ENCODE measurements around the gene CXXC4. TPM values are rescaled to one million over a fixed set of nuclear protein-coding genes. Genes with fewer than 3 reads are reported as not detected.

Gene CXXC4
- total RNA-seq, 2 donors from 2014 or later = 1.2 to 7.0 TPM

DNA sequence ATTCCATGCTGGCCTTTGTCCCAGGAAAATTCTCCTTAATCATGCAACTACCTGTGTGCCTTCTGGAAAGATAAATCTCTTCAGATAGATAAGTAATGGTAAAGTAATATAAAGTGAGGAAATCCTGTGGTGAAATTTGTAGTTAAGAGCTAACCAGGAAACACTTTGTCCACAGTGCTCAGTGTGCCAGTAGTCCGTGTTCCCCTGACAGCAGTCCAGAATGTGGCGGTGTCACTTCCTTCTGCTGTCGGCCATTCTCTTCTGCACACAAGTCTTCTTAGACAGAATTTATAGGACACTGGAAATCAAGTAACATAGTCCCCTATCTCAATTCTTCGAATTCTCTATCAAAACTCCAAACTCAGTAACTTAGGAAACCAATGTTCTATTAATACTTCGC, 5.7 kb upstream of the CXXC4 start:
- no peak for DNase-seq (ENCODE audit: low spot score)
- TF ChIP-seq, protein P1, sequence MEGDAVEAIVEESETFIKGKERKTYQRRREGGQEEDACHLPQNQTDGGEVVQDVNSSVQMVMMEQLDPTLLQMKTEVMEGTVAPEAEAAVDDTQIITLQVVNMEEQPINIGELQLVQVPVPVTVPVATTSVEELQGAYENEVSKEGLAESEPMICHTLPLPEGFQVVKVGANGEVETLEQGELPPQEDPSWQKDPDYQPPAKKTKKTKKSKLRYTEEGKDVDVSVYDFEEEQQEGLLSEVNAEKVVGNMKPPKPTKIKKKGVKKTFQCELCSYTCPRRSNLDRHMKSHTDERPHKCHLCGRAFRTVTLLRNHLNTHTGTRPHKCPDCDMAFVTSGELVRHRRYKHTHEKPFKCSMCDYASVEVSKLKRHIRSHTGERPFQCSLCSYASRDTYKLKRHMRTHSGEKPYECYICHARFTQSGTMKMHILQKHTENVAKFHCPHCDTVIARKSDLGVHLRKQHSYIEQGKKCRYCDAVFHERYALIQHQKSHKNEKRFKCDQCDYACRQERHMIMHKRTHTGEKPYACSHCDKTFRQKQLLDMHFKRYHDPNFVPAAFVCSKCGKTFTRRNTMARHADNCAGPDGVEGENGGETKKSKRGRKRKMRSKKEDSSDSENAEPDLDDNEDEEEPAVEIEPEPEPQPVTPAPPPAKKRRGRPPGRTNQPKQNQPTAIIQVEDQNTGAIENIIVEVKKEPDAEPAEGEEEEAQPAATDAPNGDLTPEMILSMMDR (IDR thresholded peaks at IDR 0.05) = no peak
- no peak for TF ChIP-seq POLR2A (IDR thresholded peaks at IDR 0.05)
- TF ChIP-seq POLR2AphosphoS5 (IDR thresholded peaks at IDR 0.05) = no peak
- Histone ChIP-seq H3K27ac (no peak overlapping the region), H3K4me1 (replicated peaks) (no peaks in the 10 kb centered on the region), H3K36me3 (no peaks in the 10 kb centered on the region), H3K9me3 (no peaks in the 10 kb centered on the region), H3K27me3 (replicated peaks; ENCODE audit: insufficient read depth) (no peaks in the 10 kb centered on the region), H3K4me3 (no peak overlapping the region)
- intact Hi-C loops (cut with DNase I) = no loop called here
- 74% methylated on average over 5 of the region's 5 CpGs for WGBS

DNA sequence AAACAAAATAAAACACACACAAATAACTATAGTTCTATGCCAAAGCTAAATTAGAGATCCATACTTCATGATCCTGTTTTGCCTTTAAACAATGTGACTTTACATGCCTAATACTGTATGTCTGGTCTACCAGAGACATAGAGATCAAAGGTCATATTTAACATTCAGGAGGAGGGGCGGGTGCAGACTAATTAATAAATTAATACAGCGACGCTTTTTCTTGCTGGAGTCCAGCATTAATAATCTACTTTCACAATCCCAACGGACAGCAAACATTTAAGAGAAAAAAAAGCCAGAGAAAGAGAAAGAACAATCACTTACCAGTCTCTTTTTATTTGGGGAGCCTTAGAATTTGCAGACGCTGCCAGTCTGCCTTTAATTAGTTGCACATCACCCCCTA, 509 bp downstream of the CXXC4 start:
- intact Hi-C loops (cut with DNase I) = no loop called here
- Histone ChIP-seq H3K9me3 (no peaks in the 10 kb centered on the region), H3K4me1 (replicated peaks) (no peaks in the 10 kb centered on the region), H3K27me3 (replicated peaks; ENCODE audit: insufficient read depth) (no peaks in the 10 kb centered on the region), H3K36me3 (no peaks in the 10 kb centered on the region), H3K27ac (peak overlapping the region; percentile 64), H3K4me3 (peak overlapping the region; percentile 38 to 43)
- 20% methylated on average over 5 of the region's 5 CpGs for WGBS
- no peak for TF ChIP-seq POLR2AphosphoS5 (IDR thresholded peaks at IDR 0.05)
- TF ChIP-seq, protein P1 (IDR thresholded peaks at IDR 0.05) = no peak
- DNase-seq (ENCODE audit: low spot score) = no peak

DNA sequence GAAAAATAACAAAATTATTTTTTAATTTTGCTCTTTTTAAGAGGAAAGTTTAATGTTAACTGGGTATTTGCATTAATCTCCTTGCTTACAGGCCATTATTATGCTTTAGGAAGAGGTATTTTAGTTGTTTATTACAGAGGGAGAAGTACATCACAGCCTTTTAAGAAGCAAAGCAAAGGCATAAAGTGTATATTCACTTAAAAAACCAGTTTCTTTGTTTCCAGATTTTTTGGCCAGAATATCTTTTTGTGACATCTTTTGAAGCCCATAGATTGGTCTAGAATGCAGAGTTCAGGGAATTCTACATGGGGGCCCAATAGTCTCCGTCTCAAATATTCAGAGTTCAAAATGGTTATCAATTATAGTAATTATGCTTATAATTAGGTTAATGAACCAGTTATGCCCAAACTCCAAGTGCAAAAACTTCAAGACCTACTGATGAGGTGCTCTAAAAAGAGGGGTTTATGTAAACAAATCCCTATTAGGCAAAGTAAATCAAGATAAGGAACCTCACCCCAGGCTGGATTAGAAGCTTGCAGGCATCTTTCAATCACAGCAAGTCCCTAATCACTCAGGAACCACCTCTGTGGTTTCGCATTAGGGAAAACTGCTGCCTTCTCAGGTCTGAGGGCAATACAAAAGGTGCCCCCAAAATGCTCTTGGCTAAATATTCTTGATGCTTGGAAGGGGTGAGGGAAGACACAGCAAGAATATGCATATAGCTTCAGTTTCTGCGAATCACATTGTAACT, 1.4 kb downstream of the CXXC4 start:
- H3K4me3 ChIP-seq = no peak overlapping the region
- 91% methylated on average over 3 of the region's 3 CpGs for WGBS
- intact Hi-C loops (cut with DNase I) = no loop called here
- no peak for TF ChIP-seq POLR2A (IDR thresholded peaks at IDR 0.05)
- no peak overlapping the region for H3K27ac ChIP-seq
- H3K4me1 ChIP-seq (replicated peaks) = no peaks in the 10 kb centered on the region
- no peaks in the 10 kb centered on the region for H3K27me3 ChIP-seq (replicated peaks; ENCODE audit: insufficient read depth)
- no peak for DNase-seq (ENCODE audit: low spot score)
- H3K36me3 ChIP-seq = no peaks in the 10 kb centered on the region
- H3K9me3 ChIP-seq = no peaks in the 10 kb centered on the region

DNA sequence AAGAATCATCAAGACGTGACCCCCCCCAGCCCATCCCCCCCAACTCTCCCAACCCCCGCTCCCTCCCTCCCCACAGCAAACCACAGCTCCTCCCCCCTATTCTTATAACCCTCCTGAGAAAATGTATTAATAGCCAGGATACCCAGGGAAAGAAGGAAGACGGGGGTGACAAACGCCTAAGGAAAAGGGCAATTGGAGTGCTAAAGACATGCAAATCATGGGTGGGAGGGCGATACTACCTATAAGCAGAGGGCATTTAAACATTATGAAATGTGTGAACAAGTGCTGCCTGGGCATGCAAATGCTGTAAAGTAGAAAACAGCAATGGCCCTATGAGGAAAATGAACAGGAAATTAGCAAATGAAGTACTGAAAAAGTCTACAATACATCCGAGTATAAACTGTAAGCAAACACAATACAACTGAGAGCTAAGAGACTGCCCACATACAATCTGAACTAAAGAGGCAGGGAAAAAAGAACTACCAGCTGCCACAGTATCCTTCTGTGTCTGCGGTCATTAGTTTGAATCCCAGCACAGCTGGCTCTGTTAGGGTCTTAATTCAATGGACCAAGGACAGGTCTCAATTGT, 2.4 kb downstream of the CXXC4 start:
- Histone ChIP-seq H3K27me3 (replicated peaks; ENCODE audit: insufficient read depth) (no peaks in the 10 kb centered on the region), H3K9me3 (no peaks in the 10 kb centered on the region), H3K36me3 (no peaks in the 10 kb centered on the region), H3K4me3 (peak overlapping the region; percentile 52 to 56), H3K4me1 (replicated peaks) (no peaks in the 10 kb centered on the region), H3K27ac (peak overlapping the region; percentile 70 to 76)
- 11% methylated on average over 7 of the region's 7 CpGs for WGBS
- intact Hi-C loops (cut with DNase I) = no loop called here
- TF ChIP-seq, protein P1 (IDR thresholded peaks at IDR 0.05) = no peak
- TF ChIP-seq POLR2AphosphoS5 (IDR thresholded peaks at IDR 0.05) (no peak), POLR2A (IDR thresholded peaks at IDR 0.05) (no peak)
- no peak for DNase-seq (ENCODE audit: low spot score)

DNA sequence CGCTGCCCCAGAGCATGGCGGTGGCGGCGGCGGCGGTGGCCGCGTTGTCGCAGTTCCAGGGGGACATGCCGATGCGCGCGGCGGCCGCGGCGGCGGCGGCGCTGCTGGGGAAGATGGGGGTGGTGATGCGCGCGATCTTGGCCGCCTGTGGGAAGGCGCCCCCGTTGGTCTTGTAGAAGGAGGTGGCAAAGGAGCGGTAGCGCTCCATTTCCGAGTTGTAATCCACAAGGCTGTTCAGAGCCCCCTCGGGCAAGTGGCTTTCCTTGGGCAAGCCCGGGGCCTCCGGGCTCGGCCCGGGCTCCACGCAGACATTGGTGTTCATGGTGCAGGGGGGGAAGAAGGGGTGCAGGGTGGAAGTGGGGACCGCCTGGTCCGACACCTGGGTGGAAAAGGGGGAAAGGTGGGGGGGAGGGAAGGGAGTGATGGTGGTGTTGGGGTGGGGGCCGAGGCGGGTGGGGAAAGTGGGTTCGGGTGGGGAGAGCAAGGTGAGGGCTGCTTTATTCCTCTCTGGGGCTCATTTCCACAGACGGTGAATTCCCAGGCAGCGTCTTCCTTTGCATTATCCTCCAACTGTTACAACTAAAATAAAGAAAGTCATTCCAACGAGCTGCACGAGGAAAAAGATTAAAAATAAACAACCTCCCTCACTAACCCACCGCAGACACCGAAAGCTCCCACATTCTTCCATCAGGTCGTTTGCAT, 3.1 kb downstream of the CXXC4 start:
- under 1% methylated on average over 38 of the region's 47 CpGs for WGBS
- Histone ChIP-seq H3K36me3 (no peaks in the 10 kb centered on the region), H3K27ac (peak overlapping the region; percentile 70 to 76), H3K27me3 (replicated peaks; ENCODE audit: insufficient read depth) (no peaks in the 10 kb centered on the region), H3K4me3 (peak overlapping the region; percentile 52 to 56), H3K4me1 (replicated peaks) (no peaks in the 10 kb centered on the region), H3K9me3 (no peaks in the 10 kb centered on the region)
- peak; percentile 36 for DNase-seq (ENCODE audit: low spot score)
- no peak for TF ChIP-seq POLR2A (IDR thresholded peaks at IDR 0.05)
- TF ChIP-seq POLR2AphosphoS5 (IDR thresholded peaks at IDR 0.05) = no peak
- TF ChIP-seq, protein P1 (IDR thresholded peaks at IDR 0.05) = no peak
- intact Hi-C loops (cut with DNase I) = no loop called here
